Smooth muscle cell (in vitro differentiated cells): Measurements from ENCODE around the gene ASCC1. TPM values are rescaled to one million over a fixed set of nuclear protein-coding genes. Genes with fewer than 3 reads are reported as not detected.
A peak's percentile ranks its signal among the peaks of the same experiment; 100 is the strongest.

Experiments
- DNase-seq: peaks from one replicate; lab custom pipeline; 2025; ENCODE audit not compliant: unreplicated experiment; lab: John Stamatoyannopoulos, UW
- H2AFZ ChIP-seq: fragments of 200-600 bp; sonication (generic); 2 replicates; pipeline ENCODE4 v1.6.0; 2016; ENCODE audit warnings: antibody characterized with exemption, low read depth, mild to moderate bottlenecking
- H3F3A ChIP-seq: fragments of 200-600 bp; sonication (generic); 2 replicates; pipeline ENCODE4 v1.6.0; 2017; ENCODE audit warnings: antibody characterized with exemption, low read depth
- H3K27ac ChIP-seq: fragments of 200-600 bp; sonication (generic); 2 replicates; pipeline ENCODE4 v1.5.1; 2016; ENCODE audit warnings: low read depth, mild to moderate bottlenecking
- H3K27me3 ChIP-seq: fragments of 200-600 bp; sonication (generic); 2 replicates; pipeline ENCODE4 v1.6.1; 2016; ENCODE audit warnings: low read depth, mild to moderate bottlenecking
- H3K36me3 ChIP-seq: fragments of 200-600 bp; sonication (generic); 2 replicates; pipeline ENCODE4 v1.5.1; 2016; ENCODE audit warnings: low read depth
- H3K4me1 ChIP-seq: fragments of 200-600 bp; sonication (generic); 2 replicates; pipeline ENCODE4 v1.5.1; 2016; ENCODE audit warnings: low read depth
- H3K4me2 ChIP-seq: fragments of 200-600 bp; sonication (generic); 2 replicates; pipeline ENCODE4 v1.6.0; 2016; ENCODE audit warnings: mild to moderate bottlenecking
- H3K4me3 ChIP-seq: fragments of 200-600 bp; sonication (generic); 2 replicates; pipeline ENCODE4 v1.5.1; 2016; ENCODE audit warnings: mild to moderate bottlenecking
- H3K79me2 ChIP-seq: fragments of 200-600 bp; sonication (generic); 2 replicates; pipeline ENCODE4 v1.6.0; 2016; ENCODE audit warnings: low read depth, mild to moderate bottlenecking
- H3K9ac ChIP-seq: fragments of 200-600 bp; sonication (generic); 2 replicates; pipeline ENCODE4 v1.6.0; 2016; ENCODE audit warnings: low read depth
- H3K9me3 ChIP-seq: fragments of 200-600 bp; sonication (generic); replicated peaks from 2 replicates; pipeline ENCODE4 v1.5.1; 2016; ENCODE audit warnings: low read depth
- H4K20me1 ChIP-seq: fragments of 200-600 bp; sonication (generic); 2 replicates; pipeline ENCODE4 v1.6.0; 2016; ENCODE audit warnings: low read depth
- WGBS: methylation state at CpG from one replicate; pipeline ENCODE4 v1.1.7; 2016; ENCODE audit warnings: low lambda C conversion rate; 5-methylcytosine and 5-hydroxymethylcytosine counted together
- polyA plus RNA-seq: library from polyadenylated mRNA; unstranded; fragments of >200 nt; fragmentation: Nextera tagmentation; extraction: Ambion mirVana; gene quantifications from 2 replicates; pipeline ENCODE4 v1.2.1, GENCODE V29; 2016
- total RNA-seq: library from RNA; depleted of rRNA; stranded (reverse); fragments of >200 nt; gene quantifications from 2 replicates; pipeline ENCODE4 v1.2.3, GENCODE V29; 2014
- TF ChIP-seq, protein P1 (sequence below): fragments of 200-600 bp; sonication (generic); IDR thresholded peaks from 2 replicates; pipeline ENCODE4 v1.5.1; 2017; ENCODE audit warnings: borderline replicate concordance, mild to moderate bottlenecking, antibody characterized with exemption; ENCODE audit not compliant: insufficient read depth, poor library complexity, severe bottlenecking

ASCC1 gene, protein sequence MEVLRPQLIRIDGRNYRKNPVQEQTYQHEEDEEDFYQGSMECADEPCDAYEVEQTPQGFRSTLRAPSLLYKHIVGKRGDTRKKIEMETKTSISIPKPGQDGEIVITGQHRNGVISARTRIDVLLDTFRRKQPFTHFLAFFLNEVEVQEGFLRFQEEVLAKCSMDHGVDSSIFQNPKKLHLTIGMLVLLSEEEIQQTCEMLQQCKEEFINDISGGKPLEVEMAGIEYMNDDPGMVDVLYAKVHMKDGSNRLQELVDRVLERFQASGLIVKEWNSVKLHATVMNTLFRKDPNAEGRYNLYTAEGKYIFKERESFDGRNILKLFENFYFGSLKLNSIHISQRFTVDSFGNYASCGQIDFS
- total RNA-seq: 28.1 and 37.0 TPM in 2 replicates
- polyA plus RNA-seq: 24.0 and 24.7 TPM in 2 replicates

DNA sequence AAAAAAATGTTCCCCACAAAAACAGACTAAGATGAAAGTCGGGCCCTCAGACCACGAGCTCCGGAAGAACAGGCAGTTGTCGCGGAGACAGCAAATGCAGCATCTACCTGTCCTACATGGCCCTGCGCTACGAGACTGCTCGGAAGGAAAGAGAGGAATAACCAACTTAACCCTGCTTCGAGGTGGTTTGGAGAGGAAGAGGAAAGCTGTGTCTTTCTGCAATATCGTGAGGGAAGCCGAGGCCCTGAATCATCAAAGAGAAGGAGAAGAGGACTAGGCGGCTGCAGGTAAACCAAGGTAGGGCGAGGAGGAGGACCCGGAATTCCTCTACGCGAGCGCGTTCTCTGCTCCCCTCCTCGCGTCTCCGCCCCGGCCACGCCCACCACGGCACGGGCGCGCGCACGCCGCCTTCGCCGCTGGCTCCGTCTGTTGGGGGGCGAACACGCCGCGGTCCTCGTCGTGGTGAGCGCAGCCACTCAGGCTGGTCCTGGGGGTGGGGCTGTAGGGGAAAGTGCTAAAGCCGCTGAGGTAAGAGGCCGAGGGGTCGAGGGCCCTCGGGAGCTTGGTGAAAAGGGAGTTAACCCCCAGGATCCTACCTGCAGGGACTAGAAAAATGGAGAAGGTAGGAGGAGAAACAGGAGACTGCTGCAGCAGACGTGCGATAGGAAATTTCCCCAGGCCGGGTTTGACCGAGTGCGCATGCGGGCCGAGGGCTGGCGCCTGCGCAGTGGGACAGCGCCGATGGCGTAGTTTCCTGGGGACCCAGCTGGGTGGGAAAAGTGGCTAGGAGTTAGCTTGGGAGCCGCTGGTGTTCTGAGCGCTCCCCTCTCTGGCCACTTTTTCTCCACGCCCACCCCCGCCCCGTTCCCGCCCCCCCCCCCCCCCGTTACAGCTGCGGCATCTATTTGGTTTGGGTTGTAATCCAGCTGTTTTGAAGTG, at the start of gene ASCC1, which contains the start of gene ANAPC16:
Gene ASCC1, minus strand, starts transcription at position 666 of the 939 bp plus-strand sequence. CDS start 2,978 bp downstream, outside the sequence.
Gene ANAPC16, plus strand, starts transcription at position 402 of the 939 bp plus-strand sequence. CDS start 7,903 bp downstream, outside the sequence.
- TF ChIP-seq, protein P1, sequence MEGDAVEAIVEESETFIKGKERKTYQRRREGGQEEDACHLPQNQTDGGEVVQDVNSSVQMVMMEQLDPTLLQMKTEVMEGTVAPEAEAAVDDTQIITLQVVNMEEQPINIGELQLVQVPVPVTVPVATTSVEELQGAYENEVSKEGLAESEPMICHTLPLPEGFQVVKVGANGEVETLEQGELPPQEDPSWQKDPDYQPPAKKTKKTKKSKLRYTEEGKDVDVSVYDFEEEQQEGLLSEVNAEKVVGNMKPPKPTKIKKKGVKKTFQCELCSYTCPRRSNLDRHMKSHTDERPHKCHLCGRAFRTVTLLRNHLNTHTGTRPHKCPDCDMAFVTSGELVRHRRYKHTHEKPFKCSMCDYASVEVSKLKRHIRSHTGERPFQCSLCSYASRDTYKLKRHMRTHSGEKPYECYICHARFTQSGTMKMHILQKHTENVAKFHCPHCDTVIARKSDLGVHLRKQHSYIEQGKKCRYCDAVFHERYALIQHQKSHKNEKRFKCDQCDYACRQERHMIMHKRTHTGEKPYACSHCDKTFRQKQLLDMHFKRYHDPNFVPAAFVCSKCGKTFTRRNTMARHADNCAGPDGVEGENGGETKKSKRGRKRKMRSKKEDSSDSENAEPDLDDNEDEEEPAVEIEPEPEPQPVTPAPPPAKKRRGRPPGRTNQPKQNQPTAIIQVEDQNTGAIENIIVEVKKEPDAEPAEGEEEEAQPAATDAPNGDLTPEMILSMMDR: no peak
- Histone ChIP-seq H3K79me2 (peaks cover 62% of the 10 kb centered on the region), H3F3A (peaks cover 11% of the 10 kb centered on the region), H3K27ac (peak within 1 kb of the TSS; percentile 94), H3K36me3 (no peaks in the 10 kb centered on the region), H3K27me3 (no peaks in the 10 kb centered on the region), H3K4me3 (peak within 1 kb of the TSS; percentile 85), H3K4me2 (peak within 1 kb of the TSS; percentile 96), H3K4me1 (peaks cover 20% of the 10 kb centered on the region), H3K9me3 (no peaks in the 10 kb centered on the region), H3K9ac (peak within 1 kb of the TSS; percentile 89), H4K20me1 (no peaks in the 10 kb centered on the region), H2AFZ (peak within 1 kb of the TSS; percentile 98)
- under 1% methylated on average over 60 of the region's 64 CpGs for WGBS
- DNase-seq: peak; percentile 94

DNA sequence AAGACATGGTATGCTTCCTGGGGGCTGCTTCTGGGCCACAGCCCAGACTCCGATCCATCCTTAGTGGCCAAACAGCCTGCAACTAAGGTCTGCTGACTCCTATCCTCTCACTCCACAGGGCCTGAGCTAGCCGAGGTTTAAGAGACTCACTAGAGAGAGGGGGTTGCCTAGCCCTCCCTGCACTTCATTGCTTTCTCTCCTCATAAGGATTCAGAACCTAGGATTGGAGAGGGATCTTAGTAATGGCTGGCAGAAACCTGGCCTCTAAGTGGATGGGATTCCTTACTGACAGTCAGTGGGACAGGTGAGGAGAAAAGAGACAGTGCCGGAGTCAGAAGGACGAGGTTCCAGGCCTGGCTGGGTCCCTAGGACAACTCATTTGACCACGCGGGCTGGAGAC, 49.4 kb upstream of the ASCC1 start:
- peaks cover 39% of the 10 kb centered on the region for H3K4me1 ChIP-seq
- H3F3A ChIP-seq: peaks cover 16% of the 10 kb centered on the region
- no peaks in the 10 kb centered on the region for H4K20me1 ChIP-seq
- TF ChIP-seq, protein P1: no peak
- DNase-seq: no peak
- H3K27ac ChIP-seq: peak overlapping the region; percentile 1
- no peaks in the 10 kb centered on the region for H3K9me3 ChIP-seq
- WGBS: 68% methylated on average over 6 of the region's 6 CpGs
- no peak overlapping the region for H3K4me3 ChIP-seq
- H3K4me2 ChIP-seq: no peak overlapping the region
- peak overlapping the region; percentile 64 for H2AFZ ChIP-seq
- no peak overlapping the region for H3K9ac ChIP-seq
- H3K79me2 ChIP-seq: no peaks in the 10 kb centered on the region
- H3K36me3 ChIP-seq: no peaks in the 10 kb centered on the region
- H3K27me3 ChIP-seq: no peaks in the 10 kb centered on the region

DNA sequence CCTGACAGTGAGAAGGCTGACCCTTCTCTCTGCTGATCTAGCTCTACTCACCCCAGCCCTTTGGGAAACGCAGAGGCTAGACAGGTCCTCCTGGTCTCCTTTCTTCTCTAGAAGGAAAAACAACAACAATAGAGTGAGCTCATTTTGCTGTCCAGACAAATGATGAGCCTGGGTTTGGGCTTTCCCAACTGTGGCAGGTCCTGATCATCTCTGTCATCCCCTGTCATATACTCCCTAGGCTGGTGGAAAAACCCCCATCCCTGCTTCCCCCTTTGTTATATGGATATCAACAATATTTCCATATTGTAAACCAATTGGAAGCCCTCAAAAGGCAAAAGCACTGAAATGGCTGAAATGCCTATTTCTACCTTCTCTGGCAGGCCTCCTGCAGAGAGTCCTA, 48.5 kb upstream of the ASCC1 start:
- H3K79me2 ChIP-seq: no peaks in the 10 kb centered on the region
- TF ChIP-seq, protein P1: no peak
- H2AFZ ChIP-seq: peak overlapping the region; percentile 10
- peak overlapping the region; percentile 32 for H3K4me2 ChIP-seq
- WGBS: 89% methylated on average over 1 of the region's 1 CpG
- H3K27ac ChIP-seq: peak overlapping the region; percentile 64
- no peak overlapping the region for H3K9ac ChIP-seq
- no peak for DNase-seq
- H3K36me3 ChIP-seq: no peaks in the 10 kb centered on the region
- no peaks in the 10 kb centered on the region for H3K27me3 ChIP-seq
- no peak overlapping the region for H3K4me3 ChIP-seq
- H3F3A ChIP-seq: peaks cover 16% of the 10 kb centered on the region
- peaks cover 48% of the 10 kb centered on the region for H3K4me1 ChIP-seq
- H4K20me1 ChIP-seq: no peaks in the 10 kb centered on the region
- no peaks in the 10 kb centered on the region for H3K9me3 ChIP-seq
